ELF-1 (cell line): Measurements from ENCODE around the gene SHISA9.

Experiments used
- DNase-seq: peaks from one replicate; pipeline ENCODE4 v3.0.0-alpha.2; 2016; ENCODE audit warnings: low read depth, low spot score

The SHISA9 gene

DNA sequence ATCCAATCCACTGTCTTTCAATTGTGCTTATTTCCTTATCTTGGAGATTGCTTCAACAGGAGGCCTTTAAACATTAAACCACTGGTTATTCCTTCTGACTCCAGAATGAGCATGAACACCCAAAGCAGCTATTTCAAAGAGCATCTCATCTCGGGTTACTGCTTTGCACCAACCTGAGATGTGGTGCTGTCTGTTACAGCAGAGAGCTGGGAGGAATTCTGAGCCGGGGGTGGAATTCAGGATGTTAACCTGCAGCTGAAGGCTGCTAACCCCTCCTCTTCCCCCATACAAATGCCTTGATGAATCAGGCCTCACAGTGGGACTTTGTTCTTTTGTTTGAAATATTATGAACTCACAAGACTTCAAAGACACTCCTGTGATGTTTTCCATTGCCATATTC is 113.1 kb downstream of the SHISA9 start:
- DNase-seq: peak; percentile 63

DNA sequence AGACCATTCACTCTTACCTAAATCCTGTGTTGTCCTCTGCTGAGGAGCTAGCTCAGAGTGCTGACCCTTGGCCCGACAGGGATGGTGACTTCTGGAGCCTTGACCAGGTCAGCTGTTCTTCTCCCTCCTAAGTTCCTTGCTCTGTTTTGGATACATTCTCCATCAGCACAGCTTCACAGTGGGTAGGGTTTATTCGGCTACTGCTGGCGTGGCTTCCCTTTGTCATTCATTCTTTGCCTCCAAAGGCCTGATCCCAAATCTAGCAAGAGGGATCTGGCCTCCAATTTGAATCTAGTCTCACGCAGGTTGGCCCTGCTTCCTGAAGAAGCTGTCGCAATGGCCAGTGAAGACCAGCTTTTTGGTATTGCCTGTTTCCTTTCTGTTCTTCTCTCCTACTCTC is 116.6 kb downstream of the SHISA9 start:
- DNase-seq: peak; percentile 26

DNA sequence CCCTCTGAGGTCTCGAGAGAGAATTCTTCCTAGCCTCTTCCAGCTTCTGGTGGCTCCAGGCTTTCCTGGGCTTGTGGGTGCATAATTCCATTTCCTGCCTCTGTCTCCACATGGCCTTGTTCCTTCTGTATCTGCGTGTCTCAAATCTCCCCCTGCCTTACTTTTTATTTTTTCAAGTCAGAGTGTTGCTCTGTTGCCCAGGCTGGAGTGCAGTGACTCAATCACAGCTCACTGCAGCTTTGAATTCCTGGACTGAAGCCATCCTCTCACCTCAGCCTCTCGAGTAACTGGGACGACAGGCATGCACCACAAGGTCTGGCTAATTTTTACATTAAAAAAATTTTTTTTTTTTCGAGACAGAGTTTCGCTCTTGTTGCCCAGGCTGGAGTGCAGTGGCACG is 120.6 kb downstream of the SHISA9 start:
- no peak for DNase-seq

DNA sequence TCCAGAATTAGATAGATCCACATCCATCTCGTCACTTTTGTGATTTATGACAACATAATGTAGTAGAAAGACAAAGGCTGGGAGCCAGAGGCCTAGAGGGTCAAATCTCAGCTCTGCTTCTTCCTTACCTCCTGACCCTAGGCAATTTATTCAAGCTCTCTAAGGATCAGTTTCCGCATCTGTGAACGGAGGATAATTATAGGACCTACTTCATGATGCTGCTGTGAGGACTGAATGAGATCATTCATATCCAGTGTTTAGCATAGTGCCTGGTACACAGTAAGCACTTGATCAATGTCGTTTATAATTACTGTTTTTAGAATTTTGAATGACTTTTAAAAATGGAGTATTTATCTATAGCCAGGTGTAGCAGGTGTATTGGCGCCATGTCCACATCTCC is 128.4 kb downstream of the SHISA9 start:
- no peak for DNase-seq

DNA sequence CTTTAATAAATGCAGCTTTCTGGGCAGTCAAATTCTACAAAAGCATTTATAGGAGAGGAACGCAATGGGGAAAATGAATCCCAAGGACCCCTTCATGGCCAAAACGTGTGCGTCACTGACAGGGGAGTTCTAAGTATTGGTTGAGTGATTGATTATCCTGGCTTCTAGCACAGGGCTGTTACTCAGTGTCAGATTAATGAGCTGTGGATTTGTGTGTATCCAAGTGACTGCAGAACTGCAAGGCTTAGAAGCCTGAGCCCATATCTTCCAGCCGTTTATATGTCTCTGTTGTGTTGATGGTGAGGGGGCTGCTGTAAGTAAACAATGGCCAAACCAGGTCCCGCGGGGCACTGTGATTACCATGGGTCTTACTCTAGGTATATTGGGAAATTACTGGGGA is 129.4 kb downstream of the SHISA9 start:
- DNase-seq: no peak

DNA sequence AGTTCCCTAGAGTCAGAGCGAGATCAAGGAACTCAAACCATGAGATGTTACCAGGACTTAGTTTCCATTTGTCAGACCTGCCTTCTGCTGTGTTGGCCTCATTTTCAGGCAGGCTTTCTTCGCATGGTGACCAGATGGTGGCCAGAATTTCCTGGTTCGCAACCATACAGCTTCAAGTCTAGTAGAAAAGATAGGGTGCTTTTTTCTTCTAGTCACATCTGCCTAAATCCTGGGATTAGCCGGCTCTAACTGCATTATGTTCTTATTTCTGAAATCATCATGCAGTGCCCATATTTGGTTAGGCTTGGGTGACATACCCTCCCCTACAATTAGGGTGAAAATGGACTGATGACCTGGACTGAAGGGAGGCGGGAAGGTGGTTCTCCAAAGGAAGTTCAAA is 131.5 kb downstream of the SHISA9 start:
- DNase-seq: no peak

DNA sequence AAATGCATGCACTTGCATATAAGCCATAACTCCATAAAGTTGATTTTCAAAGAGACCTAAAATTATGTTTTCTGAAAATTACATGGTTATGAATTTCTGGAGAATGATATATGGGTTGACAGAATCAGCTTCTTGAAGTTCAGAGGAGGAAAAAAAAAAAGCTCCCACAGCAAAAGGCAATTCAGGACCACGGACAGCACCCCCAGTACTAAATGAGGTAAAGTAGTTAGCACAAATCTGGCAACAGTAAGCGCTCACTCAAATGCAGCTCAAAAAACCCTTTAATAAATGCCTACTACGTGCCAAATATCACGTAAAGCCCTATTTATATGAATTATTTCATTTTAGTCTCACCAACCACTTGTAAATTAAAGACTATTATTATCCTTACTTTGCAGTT is 135.2 kb downstream of the SHISA9 start:
- peak; percentile 49 for DNase-seq

DNA sequence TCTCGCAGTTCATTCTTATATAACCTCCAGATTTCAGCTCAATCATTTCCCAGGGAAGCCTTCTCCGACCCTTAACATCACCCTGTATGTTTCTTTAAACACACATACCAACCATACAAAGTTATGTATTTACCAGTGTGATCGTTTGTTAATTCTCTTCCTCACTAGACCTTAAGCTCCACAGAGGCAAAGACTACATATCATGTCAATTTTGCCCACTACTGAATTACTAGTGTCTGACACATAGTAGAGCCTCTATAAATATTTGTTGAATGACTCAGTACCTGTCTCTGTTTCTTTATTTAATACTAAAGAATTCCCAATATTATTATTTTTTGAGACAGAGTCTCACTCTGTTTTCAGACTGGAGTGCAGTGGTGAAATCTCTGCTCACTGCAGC is 137.2 kb downstream of the SHISA9 start:
- DNase-seq: no peak

DNA sequence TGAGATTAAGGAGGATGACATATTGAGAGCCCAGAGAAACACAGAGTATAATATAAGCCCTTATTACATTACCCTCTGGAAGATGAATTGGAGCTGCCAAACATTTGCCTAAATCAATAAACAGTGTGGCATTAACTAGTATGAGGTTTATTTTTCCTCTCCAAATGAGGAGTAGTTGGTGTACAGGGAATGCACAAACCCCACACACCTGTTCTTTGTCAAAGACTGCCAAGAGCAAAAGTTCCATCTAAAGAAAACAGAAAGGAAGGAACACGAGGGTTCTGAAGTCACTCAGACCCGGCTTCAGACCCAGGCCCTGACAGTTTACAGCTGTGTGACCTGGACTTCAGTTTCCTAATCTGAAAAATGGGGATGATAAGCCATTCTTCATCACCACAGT is 138.1 kb downstream of the SHISA9 start:
- no peak for DNase-seq

DNA sequence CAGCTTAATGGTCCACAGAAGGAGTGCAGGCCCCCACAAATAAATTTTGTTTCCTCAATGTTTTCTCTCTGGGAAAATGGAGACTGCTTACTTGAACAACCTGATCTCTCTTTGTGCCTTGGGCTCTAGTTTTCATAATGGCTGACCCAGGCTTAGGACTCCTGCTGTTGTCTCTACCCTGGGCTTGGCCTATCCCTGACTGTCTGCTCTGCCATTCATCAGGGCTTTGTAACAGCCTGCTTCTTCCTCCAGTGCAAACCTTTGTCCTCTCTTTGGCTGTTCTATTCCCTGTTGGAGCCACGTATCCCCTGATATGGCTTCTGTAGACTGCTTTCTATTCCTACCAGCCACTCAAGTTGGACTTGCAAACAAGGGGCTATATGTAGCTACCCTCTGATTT is 139.8 kb downstream of the SHISA9 start:
- no peak for DNase-seq

DNA sequence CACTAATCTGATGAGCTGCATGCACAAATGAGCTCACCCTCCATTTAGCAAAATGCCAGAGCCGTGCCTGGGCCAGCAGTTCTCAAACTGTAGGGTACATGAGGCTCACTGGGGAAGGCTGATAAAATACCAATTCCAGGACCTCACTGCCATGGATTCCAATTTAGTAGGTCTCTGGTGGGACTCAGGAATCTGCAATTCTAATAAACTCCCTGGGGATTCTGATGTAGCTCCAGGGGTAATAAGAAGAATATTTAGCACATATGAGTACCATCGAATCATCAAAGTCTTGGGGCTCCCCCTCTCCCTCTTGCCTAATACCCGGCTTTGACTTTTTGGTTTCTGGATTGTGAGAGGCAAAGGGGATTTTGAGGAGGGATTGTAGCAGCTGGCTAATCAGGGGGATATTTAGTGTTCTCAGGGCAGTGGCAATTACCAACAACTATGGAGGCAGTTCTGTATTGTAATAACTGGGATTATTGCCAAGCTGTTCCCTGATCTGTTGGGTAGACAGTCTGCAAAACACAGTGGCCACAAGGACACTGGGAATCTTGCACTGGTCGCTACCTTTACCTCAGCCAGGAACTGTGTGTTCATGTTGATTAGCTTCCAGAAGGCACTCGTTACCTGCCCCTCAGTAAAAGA is 140.4 kb downstream of the SHISA9 start:
- no peak for DNase-seq

DNA sequence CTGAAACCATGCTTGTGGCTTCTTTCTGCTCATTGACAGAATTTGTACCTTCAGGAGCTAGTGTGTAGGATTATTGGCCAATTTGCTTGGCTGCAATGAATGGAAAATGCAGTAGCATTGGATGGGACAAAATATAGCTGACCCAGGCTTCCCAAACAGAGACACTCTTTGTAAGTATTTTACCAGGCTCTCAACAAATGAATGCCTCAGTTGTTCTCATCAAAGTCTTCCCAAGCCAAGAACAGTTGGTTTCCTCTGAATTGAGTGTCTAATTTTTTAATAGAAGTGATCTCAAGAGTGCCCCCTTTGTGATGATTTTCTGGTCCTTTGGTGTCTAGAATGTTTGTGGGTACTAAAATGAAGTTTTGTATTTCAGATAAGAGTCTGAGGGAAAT is 140.9 kb downstream of the SHISA9 start:
- no peak for DNase-seq

DNA sequence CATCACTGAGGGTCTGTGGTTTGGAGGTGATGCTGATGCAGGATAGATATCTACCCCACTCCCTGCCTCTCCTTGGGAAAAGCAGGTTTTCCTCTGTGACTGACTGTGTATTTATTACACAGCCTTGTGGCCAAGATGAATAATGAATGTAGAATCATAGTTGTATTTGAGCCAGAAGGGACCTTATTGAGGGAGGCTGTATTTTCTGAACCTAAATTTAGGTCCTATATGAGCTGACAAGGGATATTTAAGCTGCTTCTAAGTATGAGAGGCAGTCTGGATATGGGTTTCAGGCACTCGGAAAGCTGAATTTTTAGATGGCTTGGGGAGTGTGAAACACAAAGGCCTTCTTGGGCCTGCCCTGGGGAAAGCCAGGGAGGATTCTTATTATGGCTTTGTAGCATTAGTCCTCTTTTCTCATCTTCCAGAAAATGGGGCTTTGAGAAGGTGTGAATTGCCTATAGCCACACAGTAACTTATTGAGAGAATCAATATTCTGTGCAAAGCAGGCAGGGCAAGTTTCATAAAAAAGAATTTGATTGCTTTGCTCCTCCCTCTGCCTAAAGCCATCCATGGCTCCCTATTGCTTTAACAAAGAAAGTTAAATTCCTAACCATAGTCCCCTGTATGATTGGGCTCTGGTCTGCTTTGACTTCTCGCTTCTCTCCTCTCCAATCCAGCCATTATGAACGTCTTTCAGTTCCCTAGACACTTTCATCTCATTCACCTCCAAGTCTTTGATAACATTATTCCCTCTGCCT is 144.8 kb downstream of the SHISA9 start:
- no peak for DNase-seq

DNA sequence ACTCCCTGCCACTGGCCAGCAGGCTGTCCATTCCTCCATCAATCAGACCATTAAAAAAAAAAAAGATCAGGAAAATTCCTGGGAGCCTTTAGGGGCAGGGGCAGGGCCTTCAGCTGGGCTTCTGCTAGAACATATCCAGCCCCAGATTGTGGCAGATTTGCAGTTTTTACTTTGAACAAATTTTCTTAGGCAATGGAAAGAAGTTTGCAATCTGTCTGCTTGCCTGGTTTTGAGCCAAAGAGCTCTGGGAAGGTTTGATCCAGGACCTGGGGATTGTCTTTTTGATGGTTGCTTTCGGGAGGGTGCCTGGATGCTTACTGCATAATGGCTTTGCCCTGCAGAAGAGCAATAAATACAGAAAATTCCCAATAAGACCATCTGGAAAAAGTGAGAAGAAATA is 145.9 kb downstream of the SHISA9 start:
- no peak for DNase-seq

DNA sequence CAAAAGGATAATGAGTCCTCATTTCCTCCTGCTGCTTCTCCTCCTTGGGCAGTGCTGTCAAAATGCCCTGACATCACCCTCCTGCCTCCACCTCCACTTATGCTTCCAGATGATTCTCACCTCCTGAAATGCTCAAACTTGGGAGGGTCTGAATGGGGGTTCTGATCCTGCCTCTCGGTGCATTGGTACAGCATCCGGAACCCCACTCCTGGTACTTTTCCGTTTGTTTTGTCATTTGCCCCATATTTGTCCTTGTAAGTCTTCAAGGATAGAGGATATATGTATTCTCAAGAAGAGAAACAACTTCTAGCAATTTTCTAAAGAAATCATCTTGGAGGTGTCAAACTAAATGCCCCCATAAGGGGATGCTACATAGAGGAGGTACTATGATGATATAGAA is 148.3 kb downstream of the SHISA9 start:
- DNase-seq: no peak

DNA sequence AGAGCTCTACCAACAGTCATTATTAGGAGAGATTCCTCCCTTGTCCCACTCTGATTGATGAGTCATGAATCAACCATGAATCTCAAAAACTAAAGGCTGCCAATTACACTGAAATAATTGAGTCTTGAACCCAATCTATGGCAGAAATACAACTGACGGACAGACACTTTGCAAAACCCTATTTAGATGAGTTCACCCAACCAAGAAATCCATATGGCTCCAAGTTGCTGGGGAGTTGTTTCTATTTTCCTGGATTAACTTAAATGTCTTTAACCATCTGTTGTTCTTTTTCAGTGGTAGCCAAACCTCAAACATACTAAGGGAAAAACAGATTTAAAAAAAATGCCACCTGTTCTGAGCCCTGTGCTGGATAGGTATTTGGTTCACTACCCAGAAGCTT is 151.0 kb downstream of the SHISA9 start:
- DNase-seq: no peak

DNA sequence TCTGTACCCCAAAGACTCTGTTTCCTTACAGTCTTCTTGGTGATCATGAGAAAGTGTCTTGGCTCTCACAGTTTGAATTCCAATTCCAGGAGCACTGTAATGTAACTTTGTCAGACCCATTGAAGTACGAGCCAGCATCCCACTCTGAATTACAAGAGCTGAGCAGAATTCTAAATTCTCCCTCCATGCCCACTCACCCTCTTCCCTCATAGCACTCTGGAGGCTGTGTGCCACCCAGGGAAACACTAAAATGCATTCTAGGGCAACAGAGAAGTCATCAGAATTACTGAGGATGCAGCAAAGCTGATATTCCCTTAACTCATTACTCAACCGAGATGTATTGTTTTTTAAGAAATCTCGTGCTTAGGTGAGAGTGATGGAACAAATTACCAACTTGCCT is 154.1 kb downstream of the SHISA9 start:
- no peak for DNase-seq

DNA sequence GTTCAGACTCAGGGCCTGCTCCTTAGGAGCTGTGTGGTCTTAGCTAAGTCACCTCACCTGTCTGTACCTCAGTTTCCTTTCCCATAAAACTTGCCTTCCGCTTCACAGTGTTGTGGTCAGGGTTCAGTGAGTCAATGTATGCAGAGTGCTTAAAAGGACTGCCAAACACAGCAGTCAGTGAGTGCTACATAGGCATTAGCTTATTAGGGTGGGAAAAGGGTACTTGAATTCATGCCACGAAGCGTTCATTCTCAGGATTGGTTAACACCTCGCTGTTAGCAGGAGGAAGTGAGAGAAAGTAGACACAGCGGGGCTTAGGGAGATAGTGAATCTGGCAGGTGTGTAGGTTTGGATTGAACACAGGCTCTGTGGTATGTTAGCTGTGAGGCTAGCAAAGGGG is 155.2 kb downstream of the SHISA9 start:
- no peak for DNase-seq

DNA sequence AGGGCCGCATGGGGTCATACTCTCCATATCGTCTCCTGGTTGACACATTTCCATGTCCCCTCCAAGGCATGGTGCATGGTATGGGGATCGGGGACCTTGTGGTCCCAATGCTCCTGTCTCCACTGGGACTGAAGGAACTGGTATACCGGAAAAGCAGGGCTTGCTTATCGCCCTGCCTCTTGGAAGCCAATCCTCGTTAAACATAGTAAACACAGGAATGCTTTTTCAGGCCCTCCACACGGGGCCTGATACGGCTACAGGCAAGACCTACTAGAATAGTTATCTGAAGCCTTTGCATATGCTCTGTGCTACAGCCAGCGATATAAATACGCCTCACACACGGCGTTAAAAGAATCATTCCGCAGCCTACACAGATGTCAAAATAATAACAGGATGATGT is 159.5 kb downstream of the SHISA9 start:
- DNase-seq: peak; percentile 30

DNA sequence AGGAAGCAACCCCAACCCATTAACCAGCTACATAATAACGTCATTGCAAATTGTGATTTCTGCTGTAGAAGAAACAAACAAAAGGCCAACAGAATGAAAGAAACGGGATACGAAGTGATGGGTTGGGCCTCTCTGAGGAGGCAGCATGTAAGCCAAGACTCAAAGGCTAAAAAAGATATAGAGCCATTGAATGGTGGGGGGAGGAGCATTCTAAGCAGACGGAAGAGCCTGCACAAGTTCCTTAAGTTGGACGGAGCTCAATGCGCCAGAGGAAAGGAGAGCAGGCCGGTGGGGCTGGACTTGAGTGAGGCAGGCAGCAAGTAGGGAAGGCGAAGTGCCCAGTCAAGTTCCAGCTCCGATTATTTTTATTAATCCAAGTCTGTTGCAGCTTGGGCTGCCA is 160.3 kb downstream of the SHISA9 start:
- DNase-seq: peak; percentile 36

DNA sequence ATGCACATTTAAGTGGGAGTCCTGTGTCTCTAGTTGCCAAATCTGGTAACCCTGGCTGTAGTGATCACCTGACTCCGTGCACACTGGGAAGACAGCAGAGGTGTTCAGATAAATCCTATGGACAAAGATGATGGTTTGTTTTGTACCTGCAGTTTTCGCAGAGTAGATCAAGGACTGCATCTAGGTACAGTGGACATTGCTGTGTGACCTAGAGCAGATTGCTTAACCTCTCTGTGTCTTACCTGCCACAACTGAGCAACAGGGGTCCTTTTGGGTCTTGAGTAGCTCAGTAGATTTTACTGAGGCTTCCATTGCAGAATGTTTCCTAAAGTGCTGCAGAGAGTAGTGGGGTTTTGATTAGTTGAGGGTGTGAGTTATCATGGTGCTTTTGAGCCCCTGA is 160.8 kb downstream of the SHISA9 start:
- no peak for DNase-seq

DNA sequence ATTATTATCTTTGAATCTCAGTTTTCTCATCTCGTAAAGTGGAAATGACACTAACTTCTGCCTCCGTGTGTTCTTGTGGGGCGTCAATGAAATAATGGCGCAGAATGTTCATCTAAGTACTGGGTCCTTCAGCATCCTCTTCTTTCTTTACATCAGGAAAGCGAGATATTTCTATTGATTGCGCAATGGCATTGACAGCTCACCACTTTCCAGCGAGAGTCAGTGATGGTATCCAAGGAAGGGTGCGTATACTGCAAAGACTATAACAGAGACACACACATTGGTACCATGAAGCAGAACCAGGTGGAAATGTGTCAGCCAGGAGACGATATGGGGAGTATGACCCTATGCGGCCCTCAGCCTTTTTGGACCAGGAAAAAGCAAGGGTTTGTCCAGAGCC is 162.1 kb downstream of the SHISA9 start:
- DNase-seq: no peak

DNA sequence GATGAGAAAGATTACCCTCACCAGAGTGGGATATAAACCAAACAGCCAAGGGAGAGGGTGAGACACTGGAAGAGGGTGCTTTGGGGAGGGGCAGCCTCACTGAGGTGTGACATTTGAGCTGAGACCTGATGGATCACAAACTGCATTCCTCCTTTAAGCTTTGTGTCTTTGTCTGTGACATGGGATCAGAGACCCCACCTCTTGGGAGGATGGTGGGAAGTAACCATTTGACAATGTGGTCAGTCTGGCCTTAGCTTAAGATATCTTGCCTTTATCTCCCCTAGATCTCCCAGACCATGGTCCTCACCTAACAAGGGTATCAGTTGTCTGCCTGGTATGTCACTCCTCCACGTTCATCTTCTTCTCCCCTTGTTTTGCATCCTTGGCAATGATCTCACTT is 163.4 kb downstream of the SHISA9 start:
- peak; percentile 52 for DNase-seq

DNA sequence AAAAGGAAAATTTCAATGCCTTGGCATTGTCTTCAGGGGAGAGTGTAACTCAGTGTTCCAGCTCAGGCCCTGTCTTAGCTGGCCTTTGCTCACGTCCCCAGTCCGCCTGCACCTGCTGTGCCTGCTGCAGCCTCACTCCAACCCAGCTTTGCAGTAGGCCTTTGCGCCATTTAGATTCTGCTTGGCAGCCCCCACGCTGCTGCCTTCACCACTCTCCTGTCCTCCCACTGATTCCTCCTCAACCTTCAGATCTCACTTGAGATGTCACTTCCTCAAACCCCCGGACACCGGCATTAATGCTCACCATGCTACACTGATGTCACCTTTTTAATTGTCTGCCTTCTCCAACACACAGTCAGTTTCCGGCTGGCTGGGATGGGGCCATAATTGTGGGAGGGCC is 166.2 kb downstream of the SHISA9 start:
- DNase-seq: no peak
